ENCODE data around the gene LZTR1. TPM values are rescaled to one million over a fixed set of nuclear protein-coding genes. Genes with fewer than 3 reads are reported as not detected.

Gene LZTR1
- polyA plus RNA-seq, 1 experiment = 28.3 TPM

DNA sequence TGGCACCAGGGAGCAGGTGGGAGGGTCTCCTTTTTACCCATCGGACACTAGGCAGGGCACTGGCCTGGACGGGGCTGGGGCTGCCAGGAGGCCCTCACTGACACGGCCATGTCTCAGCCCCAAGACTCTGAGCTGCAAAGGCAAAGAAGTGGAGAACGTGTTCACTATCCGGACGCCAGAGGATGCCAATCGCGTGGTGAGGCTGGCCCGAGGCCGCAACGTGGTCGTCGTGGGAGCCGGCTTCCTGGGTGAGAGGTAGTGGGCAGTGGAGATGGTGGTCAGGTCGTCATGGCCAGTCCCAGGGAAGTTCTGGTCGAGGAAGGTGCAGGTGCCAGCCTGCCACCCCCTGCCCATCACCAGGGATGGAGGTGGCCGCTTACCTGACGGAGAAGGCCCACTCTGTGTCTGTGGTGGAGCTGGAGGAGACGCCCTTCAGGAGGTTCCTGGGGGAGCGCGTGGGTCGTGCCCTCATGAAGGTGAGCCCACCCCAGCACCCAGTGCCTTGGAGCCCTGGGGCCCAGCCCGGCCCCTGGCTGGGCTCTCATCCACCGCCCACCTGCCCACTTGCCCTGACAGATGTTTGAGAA, 5.7 kb upstream of the LZTR1 start:
- Histone ChIP-seq H3K9me3 (ENCODE audit: control insufficient read depth, insufficient read depth, low read length) (peaks cover 16% of the 10 kb centered on the region), H3K27ac (ENCODE audit: low read depth, low read length) (no peak overlapping the region), H3K4me3 (ENCODE audit: low read depth, low read length) (no peak overlapping the region), H3K27me3 (ENCODE audit: control insufficient read depth, insufficient read depth, low read length) (peaks cover 2% of the 10 kb centered on the region)
- POLR2A ChIA-PET = no interaction called here
- CTCF ChIA-PET = no interaction called here
- no peak for DNase-seq (ENCODE audit: low read depth, low spot score)
- TF ChIP-seq, protein P1, sequence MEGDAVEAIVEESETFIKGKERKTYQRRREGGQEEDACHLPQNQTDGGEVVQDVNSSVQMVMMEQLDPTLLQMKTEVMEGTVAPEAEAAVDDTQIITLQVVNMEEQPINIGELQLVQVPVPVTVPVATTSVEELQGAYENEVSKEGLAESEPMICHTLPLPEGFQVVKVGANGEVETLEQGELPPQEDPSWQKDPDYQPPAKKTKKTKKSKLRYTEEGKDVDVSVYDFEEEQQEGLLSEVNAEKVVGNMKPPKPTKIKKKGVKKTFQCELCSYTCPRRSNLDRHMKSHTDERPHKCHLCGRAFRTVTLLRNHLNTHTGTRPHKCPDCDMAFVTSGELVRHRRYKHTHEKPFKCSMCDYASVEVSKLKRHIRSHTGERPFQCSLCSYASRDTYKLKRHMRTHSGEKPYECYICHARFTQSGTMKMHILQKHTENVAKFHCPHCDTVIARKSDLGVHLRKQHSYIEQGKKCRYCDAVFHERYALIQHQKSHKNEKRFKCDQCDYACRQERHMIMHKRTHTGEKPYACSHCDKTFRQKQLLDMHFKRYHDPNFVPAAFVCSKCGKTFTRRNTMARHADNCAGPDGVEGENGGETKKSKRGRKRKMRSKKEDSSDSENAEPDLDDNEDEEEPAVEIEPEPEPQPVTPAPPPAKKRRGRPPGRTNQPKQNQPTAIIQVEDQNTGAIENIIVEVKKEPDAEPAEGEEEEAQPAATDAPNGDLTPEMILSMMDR (IDR thresholded peaks at IDR 0.05; ENCODE audit: low read depth, low read length) = no peak

- DNase-seq (ENCODE audit: low read depth, low spot score) = no peak
- ChIA-PET CTCF (interaction anchor here (0.5 kb wide), 1 partner anchor 15 kb away, joined by 3 read pairs; no protein-coding TSS in a partner anchor), POLR2A (no interaction called here)
Measured at GRCh38 chr22:20977019-20977418, 5.1 kb upstream of the LZTR1 start.

GRCh38 chr22:20977516-20978170, 4.5 kb upstream of the LZTR1 start:
- TF ChIP-seq, protein P1 (IDR thresholded peaks at IDR 0.05; ENCODE audit: low read depth, low read length) = no peak
- Histone ChIP-seq H3K9me3 (ENCODE audit: control insufficient read depth, insufficient read depth, low read length) (peaks cover 16% of the 10 kb centered on the region), H3K27me3 (ENCODE audit: control insufficient read depth, insufficient read depth, low read length) (no peaks in the 10 kb centered on the region), H3K27ac (ENCODE audit: low read depth, low read length) (no peak overlapping the region), H3K4me3 (ENCODE audit: low read depth, low read length) (no peak overlapping the region)
- POLR2A ChIA-PET = interaction anchor here (0.7 kb wide), 1 partner anchor 170 kb away, joined by 3 read pairs; no protein-coding TSS in a partner anchor
- CTCF ChIA-PET = no interaction called here
- DNase-seq (ENCODE audit: low read depth, low spot score) = no peak

More at GRCh38 chr22:20977019-20977418, 5.1 kb upstream of the LZTR1 start:
- H3K27me3 ChIP-seq (ENCODE audit: control insufficient read depth, insufficient read depth, low read length) = no peaks in the 10 kb centered on the region
- peaks cover 16% of the 10 kb centered on the region for H3K9me3 ChIP-seq (ENCODE audit: control insufficient read depth, insufficient read depth, low read length)
- TF ChIP-seq, protein P1 (IDR thresholded peaks at IDR 0.05; ENCODE audit: low read depth, low read length) = no peak
- no peak overlapping the region for H3K4me3 ChIP-seq (ENCODE audit: low read depth, low read length)
- H3K27ac ChIP-seq (ENCODE audit: low read depth, low read length) = no peak overlapping the region

DNA sequence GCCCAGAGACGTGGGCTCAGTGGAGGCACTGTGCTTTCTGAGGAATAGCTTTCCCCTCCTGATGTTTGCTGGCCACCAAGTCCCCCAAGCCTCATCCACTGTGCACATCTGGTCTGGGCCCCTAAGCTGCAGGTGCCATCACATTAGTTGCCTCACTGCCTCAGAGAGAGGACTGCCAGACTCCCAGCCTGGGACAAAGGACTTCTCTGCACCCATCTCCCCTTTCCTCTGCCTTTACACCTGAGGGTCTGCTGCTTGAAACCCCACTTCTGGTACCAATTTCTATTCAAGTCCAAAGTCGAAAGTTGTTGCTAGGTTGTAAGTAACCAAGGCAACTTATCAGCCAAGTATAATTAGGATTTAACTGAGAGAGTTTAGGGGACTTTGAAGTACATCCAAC, 3.7 kb upstream of the LZTR1 start:
- H3K9me3 ChIP-seq (ENCODE audit: control insufficient read depth, insufficient read depth, low read length) = peaks cover 16% of the 10 kb centered on the region
- CTCF ChIA-PET = no interaction called here
- POLR2A ChIA-PET = no interaction called here
- no peaks in the 10 kb centered on the region for H3K27me3 ChIP-seq (ENCODE audit: control insufficient read depth, insufficient read depth, low read length)
- no peak overlapping the region for H3K27ac ChIP-seq (ENCODE audit: low read depth, low read length)
- no peak for DNase-seq (ENCODE audit: low read depth, low spot score)
- H3K4me3 ChIP-seq (ENCODE audit: low read depth, low read length) = no peak overlapping the region
- TF ChIP-seq, protein P1 (IDR thresholded peaks at IDR 0.05; ENCODE audit: low read depth, low read length) = no peak

- Histone ChIP-seq H3K27me3 (ENCODE audit: control insufficient read depth, insufficient read depth, low read length) (no peaks in the 10 kb centered on the region), H3K27ac (ENCODE audit: low read depth, low read length) (no peak overlapping the region), H3K9me3 (ENCODE audit: control insufficient read depth, insufficient read depth, low read length) (peaks cover 16% of the 10 kb centered on the region), H3K4me3 (ENCODE audit: low read depth, low read length) (peak overlapping the region; percentile 29)
- TF ChIP-seq, protein P1 (IDR thresholded peaks at IDR 0.05; ENCODE audit: low read depth, low read length) = no peak
- ChIA-PET CTCF (interaction anchor here (1.3 kb wide), 1 partner anchor 94 kb away, joined by 8 read pairs; no protein-coding TSS in a partner anchor), POLR2A (interaction anchor here (0.8 to 1.0 kb wide), 2 partner anchors 17 to 20 kb away, joined by 3 to 4 read pairs; no protein-coding TSS in a partner anchor)
- peak; percentile 30 for DNase-seq (ENCODE audit: low read depth, low spot score)
Measured at GRCh38 chr22:20979243-20979809, 2.8 kb upstream of the LZTR1 start.
